ENCODE data around the gene ZNF324. TPM values are rescaled to one million over a fixed set of nuclear protein-coding genes. Genes with fewer than 3 reads are reported as not detected.

ZNF324 gene
- total and polyA plus RNA-seq, 4 donors: 4.6 to 13.9 (median 8.9) TPM

GRCh38 chr19:58510084-58510862 is 43.4 kb downstream of the ZNF324 start:
- H3K27ac ChIP-seq (ENCODE audit: low read depth in 1 of 2, low read length in 1 of 2): no peak overlapping the region
- DNase-seq: no peak
- peaks cover 0 to 9% (median 2%) of the 10 kb centered on the region in 5 donors for H3K4me1 ChIP-seq (ENCODE audit: control insufficient read depth in 5 of 5, insufficient read depth in 5 of 5, low read length in 5 of 5)
- ATAC-seq (ENCODE audit: insufficient read depth, low FRiP score): no peak
- TF ChIP-seq CTCF (IDR thresholded peaks at IDR 0.05; ENCODE audit: control extremely low read depth, extremely low read depth): no peak
- H3K9ac ChIP-seq (ENCODE audit: insufficient read depth in 1 of 2, low read length in 2 of 2): no peak overlapping the region
- no peaks in the 10 kb centered on the region for H3K36me3 ChIP-seq (ENCODE audit: control insufficient read depth in 4 of 4, insufficient read depth in 4 of 4, low read length in 4 of 4)
- 81 to 88% methylated on average over 8 of the region's 8 CpGs for WGBS, 2 donors
- no peak overlapping the region for H3K4me3 ChIP-seq
- H3K9me3 ChIP-seq (ENCODE audit: control insufficient read depth in 4 of 4, insufficient read depth in 3 of 4, low read length in 3 of 4): no peaks in the 10 kb centered on the region
- no peaks in the 10 kb centered on the region for H3K27me3 ChIP-seq (ENCODE audit: control insufficient read depth in 3 of 3, insufficient read depth in 3 of 3, low read length in 2 of 3)

- Histone ChIP-seq H3K4me1 (ENCODE audit: control insufficient read depth in 5 of 5, insufficient read depth in 5 of 5, low read length in 5 of 5) (peaks cover 0 to 9% (median 2%) of the 10 kb centered on the region in 5 donors), H3K27ac (ENCODE audit: low read depth in 1 of 2, low read length in 1 of 2) (no peak within 1 kb of the TSS), H3K27me3 (ENCODE audit: control insufficient read depth in 3 of 3, insufficient read depth in 3 of 3, low read length in 2 of 3) (no peaks in the 10 kb centered on the region), H3K9me3 (ENCODE audit: control insufficient read depth in 4 of 4, insufficient read depth in 3 of 4, low read length in 3 of 4) (no peaks in the 10 kb centered on the region), H3K9ac (ENCODE audit: insufficient read depth in 1 of 2, low read length in 2 of 2) (no peak within 1 kb of the TSS), H3K36me3 (ENCODE audit: control insufficient read depth in 4 of 4, insufficient read depth in 4 of 4, low read length in 4 of 4) (peaks cover 0 to 11% (median 6%) of the 10 kb centered on the region in 4 donors), H3K4me3 (no peak within 1 kb of the TSS)
- ATAC-seq (ENCODE audit: insufficient read depth, low FRiP score): no peak
- DNase-seq: no peak
- no peak for TF ChIP-seq CTCF (IDR thresholded peaks at IDR 0.05; ENCODE audit: control extremely low read depth, extremely low read depth)
- 91 to 94% methylated on average over 25 of the region's 25 CpGs for WGBS, 2 donors
Observed at GRCh38 chr19:58511353-58512208, 44.7 kb downstream of the ZNF324 start, which contains the start of gene SLC27A5. TSS of gene SLC27A5 (minus strand) at chr19:58511992. CDS start at chr19:58511955, 37 bp downstream.

GRCh38 chr19:58513213-58513693 is 46.4 kb downstream of the ZNF324 start:
- Histone ChIP-seq H3K9ac (ENCODE audit: insufficient read depth in 1 of 2, low read length in 2 of 2) (no peak overlapping the region), H3K9me3 (ENCODE audit: control insufficient read depth in 4 of 4, insufficient read depth in 3 of 4, low read length in 3 of 4) (no peaks in the 10 kb centered on the region), H3K4me3 (no peak overlapping the region), H3K27me3 (ENCODE audit: control insufficient read depth in 3 of 3, insufficient read depth in 3 of 3, low read length in 2 of 3) (no peaks in the 10 kb centered on the region), H3K36me3 (ENCODE audit: control insufficient read depth in 4 of 4, insufficient read depth in 4 of 4, low read length in 4 of 4) (peaks cover 0 to 16% (median 8%) of the 10 kb centered on the region in 4 donors), H3K27ac (ENCODE audit: low read depth in 1 of 2, low read length in 1 of 2) (peak overlapping the region; percentile 35 to 78), H3K4me1 (ENCODE audit: control insufficient read depth in 5 of 5, insufficient read depth in 5 of 5, low read length in 5 of 5) (peaks cover 0 to 13% (median 6%) of the 10 kb centered on the region in 5 donors)
- no peak for DNase-seq
- no peak for TF ChIP-seq CTCF (IDR thresholded peaks at IDR 0.05; ENCODE audit: control extremely low read depth, extremely low read depth)
- WGBS, 2 donors: 79 to 85% methylated on average over 10 of the region's 10 CpGs
- no peak for ATAC-seq (ENCODE audit: insufficient read depth, low FRiP score)

Data from lung (tissue), 12 donors.